ENCODE results near the gene PSMD13.

DNA sequence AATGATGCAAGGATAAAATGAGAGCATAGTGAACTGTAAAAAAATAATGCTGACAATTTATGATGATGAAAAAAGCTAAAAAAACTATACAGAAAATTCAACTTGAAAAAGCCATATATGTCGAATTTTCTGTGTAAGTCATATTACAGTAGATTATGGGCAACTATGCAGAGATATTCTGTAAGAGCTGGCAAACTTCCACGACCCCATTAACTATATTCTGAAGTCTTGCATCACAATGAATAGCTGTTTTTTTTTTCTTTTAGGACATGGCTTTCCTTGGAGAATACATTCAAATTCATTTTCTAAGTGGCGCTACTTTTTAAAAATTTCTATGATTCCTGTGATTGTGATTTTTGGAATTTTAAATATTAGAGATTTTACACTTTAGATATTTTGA lies 18.4 kb downstream of the PSMD13 start:
- TF ChIP-seq POLR2AphosphoS5 (IDR thresholded peaks at IDR 0.05; ENCODE audit: low read depth, low read length), result no peak
- TF ChIP-seq TAF1 (IDR thresholded peaks at IDR 0.05; ENCODE audit: borderline replicate concordance, low read depth, low read length), result no peak
- TF ChIP-seq POLR2A (IDR thresholded peaks at IDR 0.05; ENCODE audit: low read depth, low read length), result no peak

Measured in GM12892 (cell line).